ENCODE measurements around the gene WNT9A.

- TF ChIP-seq, protein P1, sequence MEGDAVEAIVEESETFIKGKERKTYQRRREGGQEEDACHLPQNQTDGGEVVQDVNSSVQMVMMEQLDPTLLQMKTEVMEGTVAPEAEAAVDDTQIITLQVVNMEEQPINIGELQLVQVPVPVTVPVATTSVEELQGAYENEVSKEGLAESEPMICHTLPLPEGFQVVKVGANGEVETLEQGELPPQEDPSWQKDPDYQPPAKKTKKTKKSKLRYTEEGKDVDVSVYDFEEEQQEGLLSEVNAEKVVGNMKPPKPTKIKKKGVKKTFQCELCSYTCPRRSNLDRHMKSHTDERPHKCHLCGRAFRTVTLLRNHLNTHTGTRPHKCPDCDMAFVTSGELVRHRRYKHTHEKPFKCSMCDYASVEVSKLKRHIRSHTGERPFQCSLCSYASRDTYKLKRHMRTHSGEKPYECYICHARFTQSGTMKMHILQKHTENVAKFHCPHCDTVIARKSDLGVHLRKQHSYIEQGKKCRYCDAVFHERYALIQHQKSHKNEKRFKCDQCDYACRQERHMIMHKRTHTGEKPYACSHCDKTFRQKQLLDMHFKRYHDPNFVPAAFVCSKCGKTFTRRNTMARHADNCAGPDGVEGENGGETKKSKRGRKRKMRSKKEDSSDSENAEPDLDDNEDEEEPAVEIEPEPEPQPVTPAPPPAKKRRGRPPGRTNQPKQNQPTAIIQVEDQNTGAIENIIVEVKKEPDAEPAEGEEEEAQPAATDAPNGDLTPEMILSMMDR (IDR thresholded peaks at IDR 0.05): no peak
- no peak for TF ChIP-seq POLR2A (IDR thresholded peaks at IDR 0.05)
Observed at GRCh38 chr1:227926216-227926791, 21.4 kb downstream of the WNT9A start.
